Colonic mucosa (tissue), 4 donors: Measurements from ENCODE around the gene GRPEL1. TPM values are rescaled to one million over a fixed set of nuclear protein-coding genes. Genes with fewer than 3 reads are reported as not detected.

ENCODE experiments used
- DNase-seq: peaks from one replicate; pipeline ENCODE4 v3.0.0-alpha.2; 2020
- H3K27ac ChIP-seq: fragments of 200-600 bp; one replicate; pipeline ENCODE4 v1.8.0; 2021
- H3K27me3 ChIP-seq: fragments of 200-600 bp; one replicate; pipeline ENCODE4 v1.8.0; 2021
- H3K36me3 ChIP-seq: fragments of 200-600 bp; one replicate; pipeline ENCODE4 v1.8.0; 2021
- H3K4me1 ChIP-seq: fragments of 200-600 bp; one replicate; pipeline ENCODE4 v1.8.0; 2021; ENCODE audit warnings: mild to moderate bottlenecking
- H3K4me3 ChIP-seq: fragments of 200-600 bp; one replicate; pipeline ENCODE4 v1.8.0; 2021
- H3K9ac ChIP-seq, 2 donors: one replicate each; pipeline ENCODE4 v1.7.0; 2013; ENCODE audit warnings: control low read depth in 2 of 2, low read depth in 2 of 2, low read length in 2 of 2
- H3K9me3 ChIP-seq: fragments of 200-600 bp; one replicate; pipeline ENCODE4 v1.8.0; 2021
- CTCF ChIP-seq: fragments of 200-600 bp; IDR thresholded peaks from one replicate; pipeline ENCODE4 v1.8.0; 2022; ENCODE audit warnings: antibody characterized with exemption, mild to moderate bottlenecking
- intact Hi-C: fragments of 100-400 bp; cut with DNase I; formaldehyde crosslinking; loops from one replicate; pipeline ENCODE4 v1.14.1; 2022
- total RNA-seq, 2 donors: library from RNA; stranded (reverse); fragmentation: NEBNext Ultra II Directional in 1 of 2; extraction: Animal tissue kit (Norgen Biotek cat#: 25700) in 1 of 2; gene quantifications; one replicate each; pipeline ENCODE4 v1.2.1, GENCODE V29; 2021
- donor health status: healthy.
- donor health status: DM: no; HTN: no; CAD: no.
- donor health status: DM: no; HTN: no; CAD: no.

The GRPEL1 gene
- 10 to 100 TPM; 45.9 to 50.9 TPM for total RNA-seq

GRCh38 chr4:7067452-7068278, at the start of gene GRPEL1:
GRPEL1 (minus strand) TSS chr4:7068064; CDS start chr4:7068032, 32 bp downstream.
- Histone ChIP-seq H3K4me3 (peak within 1 kb of the TSS; percentile 86), H3K4me1 (peaks cover 13% of the 10 kb centered on the region), H3K27ac (peak within 1 kb of the TSS; percentile 77), H3K36me3 (no peaks in the 10 kb centered on the region), H3K9ac (peak within 1 kb of the TSS; percentile 84 to 92), H3K9me3 (no peaks in the 10 kb centered on the region), H3K27me3 (no peaks in the 10 kb centered on the region)
- no peak for TF ChIP-seq CTCF
- intact Hi-C loops = no loop called here
- DNase-seq = peak; percentile 100

- no peak for DNase-seq
- intact Hi-C loops = no loop called here
- H3K9me3 ChIP-seq = no peaks in the 10 kb centered on the region
- no peaks in the 10 kb centered on the region for H3K27me3 ChIP-seq
- no peak overlapping the region for H3K27ac ChIP-seq
- no peak overlapping the region for H3K4me3 ChIP-seq
- H3K4me1 ChIP-seq = no peaks in the 10 kb centered on the region
- no peaks in the 10 kb centered on the region for H3K36me3 ChIP-seq
- TF ChIP-seq CTCF = no peak
- no peak overlapping the region for H3K9ac ChIP-seq
These were observed 48.8 kb upstream of the GRPEL1 start for GRCh38 chr4:7116705-7117104.

- no peaks in the 10 kb centered on the region for H3K36me3 ChIP-seq
- H3K27ac ChIP-seq = no peak overlapping the region
- H3K9me3 ChIP-seq = no peaks in the 10 kb centered on the region
- intact Hi-C loops = no loop called here
- no peak for DNase-seq
- H3K4me3 ChIP-seq = no peak overlapping the region
- H3K27me3 ChIP-seq = no peaks in the 10 kb centered on the region
- no peak overlapping the region for H3K9ac ChIP-seq
- TF ChIP-seq CTCF = no peak
- H3K4me1 ChIP-seq = no peaks in the 10 kb centered on the region
These were observed 47.9 kb upstream of the GRPEL1 start for GRCh38 chr4:7115557-7116340.

- no peak overlapping the region for H3K4me3 ChIP-seq
- no peaks in the 10 kb centered on the region for H3K9me3 ChIP-seq
- no peak for TF ChIP-seq CTCF
- H3K27ac ChIP-seq = no peak overlapping the region
- intact Hi-C loops = no loop called here
- no peak for DNase-seq
- H3K9ac ChIP-seq = no peak overlapping the region
- H3K4me1 ChIP-seq = no peaks in the 10 kb centered on the region
- no peaks in the 10 kb centered on the region for H3K36me3 ChIP-seq
- H3K27me3 ChIP-seq = no peaks in the 10 kb centered on the region
These were observed 44.8 kb upstream of the GRPEL1 start for GRCh38 chr4:7112656-7113055.

GRCh38 chr4:7111441-7111840, 43.6 kb upstream of the GRPEL1 start:
- intact Hi-C loops = no loop called here
- H3K27ac ChIP-seq = no peak overlapping the region
- DNase-seq = no peak
- TF ChIP-seq CTCF = no peak
- no peaks in the 10 kb centered on the region for H3K9me3 ChIP-seq
- no peak overlapping the region for H3K4me3 ChIP-seq
- no peaks in the 10 kb centered on the region for H3K36me3 ChIP-seq
- H3K4me1 ChIP-seq = no peaks in the 10 kb centered on the region
- no peak overlapping the region for H3K9ac ChIP-seq
- no peaks in the 10 kb centered on the region for H3K27me3 ChIP-seq
